Effector memory CD8-positive, alpha-beta T cell (primary cell): ENCODE measurements around the gene HSPA4L.

ENCODE experiments used
- ATAC-seq: fragments of 150-1000 bp; cut with Tn5 transposase; replicated peaks from 2 replicates; pipeline ENCODE4 v1.10.0; 2021; ENCODE audit warnings: mild to moderate bottlenecking, moderate library complexity
- DNase-seq, 3 experiments: peaks; one replicate each; pipeline ENCODE4 v3.0.0; 2021
- H3K27ac Mint-ChIP-seq, 2 donors: one replicate each; pipeline ENCODE4 v1.8.0; 2022; ENCODE audit warnings: mild to moderate bottlenecking in 2 of 2, mixed read lengths in 2 of 2, moderate library complexity in 2 of 2
- H3K27me3 Mint-ChIP-seq, 2 donors: one replicate each; pipeline ENCODE4 v1.8.0; 2022; ENCODE audit warnings: mixed read lengths in 2 of 2
- H3K36me3 Mint-ChIP-seq: one replicate; pipeline ENCODE4 v1.8.0; 2022; ENCODE audit warnings: mild to moderate bottlenecking, moderate library complexity, mixed read lengths; ENCODE audit not compliant: insufficient read depth
- H3K4me1 Mint-ChIP-seq, 2 donors: one replicate each; pipeline ENCODE4 v1.8.0; 2022; ENCODE audit warnings: low read depth in 2 of 2, mixed read lengths in 2 of 2
- H3K4me3 Mint-ChIP-seq, 2 donors: one replicate each; pipeline ENCODE4 v1.8.0; 2022; ENCODE audit warnings: mild to moderate bottlenecking in 2 of 2, mixed read lengths in 2 of 2, moderate library complexity in 2 of 2
- H3K9me3 Mint-ChIP-seq, 2 donors: one replicate each; pipeline ENCODE4 v1.8.0; 2022; ENCODE audit warnings: mixed read lengths in 2 of 2

HSPA4L gene

DNA sequence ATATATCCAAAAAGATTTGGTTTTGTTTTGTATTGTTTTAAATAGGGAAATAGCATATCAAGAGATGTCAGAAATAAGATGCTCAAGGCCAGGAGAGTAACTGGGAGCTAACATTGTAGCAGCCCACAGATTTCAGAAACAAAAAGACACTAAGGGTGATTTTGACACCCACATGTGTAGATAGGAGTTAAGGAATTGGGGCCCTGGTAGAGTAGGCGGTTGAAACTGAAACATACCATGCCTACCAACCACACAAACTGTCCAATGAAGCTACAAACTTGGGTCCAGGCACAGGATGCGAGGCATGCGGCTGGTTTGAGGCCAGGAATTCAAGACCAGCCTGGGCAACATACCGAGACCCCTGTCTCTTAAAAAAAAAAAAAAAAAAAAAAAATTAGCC lies 6.3 kb upstream of the HSPA4L start:
- no peak overlapping the region for H3K4me3 Mint-ChIP-seq
- peaks cover 55 to 61% of the 10 kb centered on the region in 2 donors for H3K27me3 Mint-ChIP-seq
- ATAC-seq, result no peak

DNA sequence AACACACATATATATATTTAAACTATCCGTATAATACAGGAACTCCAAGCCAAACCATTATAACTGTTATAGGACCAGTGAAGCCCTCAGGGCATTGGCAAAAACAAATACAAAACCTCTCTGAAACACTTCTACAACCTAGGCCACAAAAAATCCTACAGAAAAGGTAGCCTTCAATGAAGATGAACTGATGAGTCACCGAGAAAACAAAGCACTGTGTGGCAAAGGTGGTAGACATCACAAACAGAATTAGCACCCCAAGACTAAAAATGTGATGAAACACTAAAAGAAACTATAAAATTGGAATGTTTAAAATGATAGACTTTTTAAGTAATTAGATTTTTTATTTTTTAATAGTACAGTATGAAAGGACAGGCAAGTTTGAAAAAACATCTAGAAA lies 5.5 kb upstream of the HSPA4L start:
- no peak for ATAC-seq
- Mint-ChIP-seq H3K27me3 (peaks cover 55 to 66% of the 10 kb centered on the region in 2 donors), H3K27ac (no peak overlapping the region)

More for the DNA sequence above, 6.3 kb upstream of the HSPA4L start:
- DNase-seq, result no peak
- Mint-ChIP-seq H3K36me3 (peaks cover 3% of the 10 kb centered on the region), H3K9me3 (no peaks in the 10 kb centered on the region), H3K27ac (no peak overlapping the region), H3K4me1 (peaks cover 0 to under 1% of the 10 kb centered on the region in 2 donors)

DNA sequence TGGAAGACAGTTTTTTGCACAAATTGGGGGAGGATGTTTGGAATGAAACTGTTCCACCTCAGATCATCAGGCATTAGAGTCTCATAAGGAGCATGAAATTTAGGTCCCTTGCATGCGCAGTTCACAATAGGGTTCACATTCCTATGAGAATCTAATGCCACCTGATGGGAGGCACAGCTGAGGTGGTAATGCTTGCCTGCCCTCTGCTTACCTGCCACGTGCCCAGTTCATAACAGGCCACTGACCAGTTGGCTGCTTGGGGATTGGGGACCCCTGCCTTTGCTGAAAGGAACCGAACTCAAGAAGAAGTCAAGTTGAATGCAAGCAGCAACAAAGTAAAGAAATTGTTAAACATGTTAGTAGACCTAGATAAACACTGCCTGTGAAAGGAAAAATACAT lies 4.6 kb upstream of the HSPA4L start:
- DNase-seq, result no peak
- peaks cover 3% of the 10 kb centered on the region for H3K36me3 Mint-ChIP-seq
- H3K27me3 Mint-ChIP-seq, result peaks cover 56 to 69% of the 10 kb centered on the region in 2 donors
- peaks cover 0 to 1% of the 10 kb centered on the region in 2 donors for H3K9me3 Mint-ChIP-seq
- no peak for ATAC-seq
- peaks cover 7 to 9% of the 10 kb centered on the region in 2 donors for H3K4me1 Mint-ChIP-seq
- no peak overlapping the region for H3K4me3 Mint-ChIP-seq
- H3K27ac Mint-ChIP-seq, result no peak overlapping the region

More for the DNA sequence above, 5.5 kb upstream of the HSPA4L start:
- DNase-seq, result no peak
- peaks cover 5 to 6% of the 10 kb centered on the region in 2 donors for H3K4me1 Mint-ChIP-seq
- peaks cover 0 to 1% of the 10 kb centered on the region in 2 donors for H3K9me3 Mint-ChIP-seq
- H3K36me3 Mint-ChIP-seq, result peaks cover 3% of the 10 kb centered on the region
- H3K4me3 Mint-ChIP-seq, result no peak overlapping the region

DNA sequence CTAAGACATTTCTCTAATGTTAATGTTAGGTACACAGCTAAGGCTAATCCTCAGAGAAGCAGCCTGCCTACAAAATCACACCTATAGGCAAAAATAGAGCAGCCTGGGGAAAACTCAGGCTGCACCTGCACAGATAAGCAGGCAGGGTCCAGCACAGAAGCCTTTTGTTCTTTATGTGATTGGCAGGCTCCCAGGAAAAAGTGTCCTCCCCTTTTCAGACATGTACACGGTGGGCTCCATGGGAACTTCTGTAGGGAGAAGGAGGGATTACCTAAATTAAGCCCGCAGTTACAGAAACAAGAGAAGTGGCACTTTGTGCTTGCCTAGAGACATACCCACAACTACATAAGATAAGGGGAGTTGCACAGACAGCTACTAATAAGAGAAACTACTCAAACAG lies 4.0 kb upstream of the HSPA4L start:
- H3K4me1 Mint-ChIP-seq, result peaks cover 13 to 15% of the 10 kb centered on the region in 2 donors
- ATAC-seq, result no peak
- no peak overlapping the region for H3K27ac Mint-ChIP-seq
- peaks cover 62 to 71% of the 10 kb centered on the region in 2 donors for H3K27me3 Mint-ChIP-seq
- peaks cover 0 to 1% of the 10 kb centered on the region in 2 donors for H3K9me3 Mint-ChIP-seq
- no peak overlapping the region for H3K4me3 Mint-ChIP-seq
- DNase-seq, result no peak
- peaks cover 3% of the 10 kb centered on the region for H3K36me3 Mint-ChIP-seq

DNA sequence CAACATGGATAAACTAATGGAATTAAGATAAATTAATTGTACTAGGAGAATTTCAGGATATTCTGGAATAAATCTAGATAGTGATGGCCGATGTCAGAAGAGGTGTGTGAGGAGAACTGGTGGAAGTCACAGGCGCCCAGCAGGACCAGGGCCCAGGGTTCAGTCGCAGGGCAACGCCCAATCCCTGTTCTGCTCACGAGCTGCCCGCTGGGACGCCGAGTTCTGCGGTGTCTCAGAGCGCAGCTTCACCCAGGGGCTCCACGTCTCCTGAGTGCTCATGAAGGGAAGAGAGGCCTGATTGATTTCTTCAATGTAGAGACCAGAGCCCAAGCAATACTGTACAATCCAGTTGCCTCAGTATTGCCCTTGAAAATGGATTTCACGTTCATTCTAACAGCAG lies 1.5 kb upstream of the HSPA4L start:
- Mint-ChIP-seq H3K27me3 (peaks cover 65 to 74% of the 10 kb centered on the region in 2 donors), H3K4me1 (peaks cover 15 to 20% of the 10 kb centered on the region in 2 donors), H3K4me3 (peak overlapping the region; percentile 63 to 85), H3K36me3 (no peaks in the 10 kb centered on the region), H3K9me3 (peaks cover 0 to 1% of the 10 kb centered on the region in 2 donors), H3K27ac (no peak overlapping the region)
- no peak for DNase-seq
- no peak for ATAC-seq

DNA sequence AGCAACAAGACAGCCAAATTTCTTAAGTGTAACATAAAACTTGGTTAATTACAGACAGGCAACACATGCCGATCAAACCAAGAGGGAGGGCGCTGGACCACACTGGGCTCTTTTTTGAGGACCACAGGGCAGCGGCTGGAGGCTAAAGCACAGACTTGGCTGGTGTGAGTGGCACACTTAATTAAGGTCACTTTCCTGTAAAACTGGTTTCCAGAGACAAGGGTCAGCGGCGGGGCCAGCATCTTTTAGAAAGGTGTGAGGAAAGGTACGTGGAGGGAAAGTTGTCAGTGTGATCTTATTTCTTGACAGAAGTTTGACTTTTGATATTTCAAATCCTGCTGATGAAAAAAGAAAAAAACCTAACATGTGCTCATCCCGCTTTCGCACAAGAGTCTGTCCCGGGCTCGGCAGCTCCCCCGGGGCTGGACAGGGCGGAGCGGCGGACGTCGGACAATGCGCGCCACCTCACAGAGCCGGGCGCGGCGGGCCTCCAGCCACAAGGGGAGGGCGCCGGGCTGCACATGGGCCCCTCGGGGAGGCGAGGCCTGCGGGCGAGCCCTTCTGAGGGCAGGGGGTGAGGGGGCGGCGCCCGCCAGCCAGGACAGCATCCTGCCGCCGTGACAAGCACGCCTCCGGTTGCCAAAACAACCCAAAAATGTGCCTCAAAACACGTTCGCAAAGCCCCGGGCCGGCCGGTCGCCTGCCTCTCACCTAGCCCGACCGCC lies 660 bp upstream of the HSPA4L start:
- H3K36me3 Mint-ChIP-seq, result no peaks in the 10 kb centered on the region
- no peak overlapping the region for H3K27ac Mint-ChIP-seq
- peak overlapping the region; percentile 63 to 85 for H3K4me3 Mint-ChIP-seq
- H3K9me3 Mint-ChIP-seq, result peaks cover 0 to 1% of the 10 kb centered on the region in 2 donors
- no peak for DNase-seq
- peaks cover 62 to 74% of the 10 kb centered on the region in 2 donors for H3K27me3 Mint-ChIP-seq
- peak; percentile 32 for ATAC-seq
- H3K4me1 Mint-ChIP-seq, result peaks cover 15 to 20% of the 10 kb centered on the region in 2 donors

DNA sequence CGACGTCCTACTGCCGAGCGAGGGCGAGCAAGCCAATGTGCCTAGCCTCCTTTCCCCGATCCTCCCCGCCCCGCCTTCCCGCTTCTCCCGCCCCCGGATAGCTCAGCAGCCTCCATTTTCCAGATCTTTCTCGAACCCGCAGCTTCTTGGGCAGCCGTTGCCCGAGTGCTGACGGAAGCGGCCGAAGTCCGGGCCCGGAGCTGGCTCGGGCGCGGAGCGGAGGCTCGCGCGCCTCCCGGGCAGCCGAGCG lies 172 bp upstream of the HSPA4L start:
- peak overlapping the region; percentile 85 to 86 for H3K4me3 Mint-ChIP-seq
- H3K27me3 Mint-ChIP-seq, result peaks cover 62 to 72% of the 10 kb centered on the region in 2 donors
- DNase-seq (no peak), ATAC-seq (no peak)
- H3K27ac Mint-ChIP-seq, result no peak overlapping the region
- H3K36me3 Mint-ChIP-seq, result no peaks in the 10 kb centered on the region
- peaks cover 0 to 1% of the 10 kb centered on the region in 2 donors for H3K9me3 Mint-ChIP-seq
- peaks cover 15 to 20% of the 10 kb centered on the region in 2 donors for H3K4me1 Mint-ChIP-seq

DNA sequence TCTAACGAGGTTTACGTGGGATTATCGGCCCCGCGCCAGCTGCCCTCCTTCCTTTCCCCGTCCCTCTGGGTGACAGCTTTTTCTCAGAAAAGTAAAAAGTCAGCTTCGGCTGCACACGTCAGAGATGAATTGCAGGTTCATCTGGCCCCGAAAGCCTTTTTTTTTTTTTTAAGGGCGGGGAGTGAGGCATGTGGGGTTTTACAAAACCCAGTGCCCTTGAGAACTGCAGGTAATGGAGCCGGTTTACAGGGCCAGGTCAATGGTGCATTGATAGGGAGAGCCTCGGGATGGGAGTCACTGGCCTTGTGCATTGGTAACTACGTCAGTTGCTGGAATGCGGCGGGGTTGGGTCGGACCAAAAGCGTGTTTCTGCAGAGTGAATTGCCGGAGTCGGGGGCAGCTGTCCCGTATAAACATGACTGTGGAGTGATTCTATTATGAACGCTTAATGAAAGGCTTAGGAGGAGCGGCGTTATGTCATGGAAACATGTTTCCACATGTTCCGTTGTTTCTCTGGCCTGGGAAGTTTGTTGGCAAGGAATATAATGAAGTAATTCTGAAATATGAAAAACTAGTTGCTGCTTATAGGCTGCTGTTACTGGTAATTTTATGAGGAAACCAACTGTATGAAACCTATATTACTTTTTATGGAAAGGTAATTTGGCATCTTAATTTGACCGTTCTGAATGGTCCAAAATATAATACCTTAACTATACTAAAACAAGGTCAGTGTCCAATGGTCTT lies 1.1 kb downstream of the HSPA4L start:
- ATAC-seq (peak; percentile 25), DNase-seq (no peak)
- Mint-ChIP-seq H3K27me3 (peaks cover 50 to 60% of the 10 kb centered on the region in 2 donors), H3K36me3 (no peaks in the 10 kb centered on the region), H3K9me3 (peaks cover 0 to 1% of the 10 kb centered on the region in 2 donors), H3K27ac (peak overlapping the region; percentile 59 to 70), H3K4me1 (peaks cover 15 to 20% of the 10 kb centered on the region in 2 donors), H3K4me3 (peak overlapping the region; percentile 85 to 86)

DNA sequence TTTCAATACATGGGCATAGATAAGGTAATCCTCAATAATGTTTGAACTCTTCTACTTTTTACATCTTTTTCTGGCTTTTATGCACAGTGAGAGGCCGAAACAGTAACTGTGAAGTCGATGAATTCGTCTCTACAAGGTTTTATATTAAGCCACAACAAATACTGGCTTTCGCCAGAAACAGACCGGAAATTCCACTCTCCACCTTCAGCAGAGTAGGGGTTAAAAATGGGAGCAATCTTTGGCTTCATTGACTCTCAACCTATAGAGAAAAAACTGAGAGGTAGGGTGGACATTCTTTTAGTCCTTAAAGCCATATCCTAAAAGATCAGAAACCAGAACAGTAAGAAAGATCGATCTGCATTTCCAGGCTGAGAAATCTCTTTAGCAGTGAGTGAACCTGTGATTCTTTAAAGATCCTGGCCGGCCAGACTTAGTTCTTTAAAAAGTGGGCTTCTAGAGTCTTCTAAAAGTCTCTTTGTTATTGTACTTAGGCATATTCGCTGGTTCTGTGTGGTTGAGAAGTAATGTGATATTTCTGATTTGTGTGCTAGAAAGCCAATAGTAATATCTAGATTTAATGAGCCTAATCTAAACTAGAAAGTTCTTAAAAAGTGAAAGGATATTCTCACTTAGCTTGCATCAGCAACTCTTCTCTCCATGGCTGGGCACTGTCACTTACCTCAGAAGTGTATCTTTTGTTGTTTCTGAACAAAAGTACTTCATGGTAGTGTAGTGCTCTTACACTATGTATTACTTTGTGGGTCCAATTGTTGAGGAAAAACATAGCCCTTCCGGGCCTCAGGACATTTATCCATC lies 2.0 kb downstream of the HSPA4L start:
- Mint-ChIP-seq H3K27me3 (peaks cover 50 to 60% of the 10 kb centered on the region in 2 donors), H3K4me3 (no peak overlapping the region), H3K36me3 (no peaks in the 10 kb centered on the region), H3K27ac (no peak overlapping the region), H3K4me1 (peaks cover 15 to 20% of the 10 kb centered on the region in 2 donors), H3K9me3 (peaks cover 0 to 1% of the 10 kb centered on the region in 2 donors)
- no peak for ATAC-seq
- DNase-seq, result no peak

DNA sequence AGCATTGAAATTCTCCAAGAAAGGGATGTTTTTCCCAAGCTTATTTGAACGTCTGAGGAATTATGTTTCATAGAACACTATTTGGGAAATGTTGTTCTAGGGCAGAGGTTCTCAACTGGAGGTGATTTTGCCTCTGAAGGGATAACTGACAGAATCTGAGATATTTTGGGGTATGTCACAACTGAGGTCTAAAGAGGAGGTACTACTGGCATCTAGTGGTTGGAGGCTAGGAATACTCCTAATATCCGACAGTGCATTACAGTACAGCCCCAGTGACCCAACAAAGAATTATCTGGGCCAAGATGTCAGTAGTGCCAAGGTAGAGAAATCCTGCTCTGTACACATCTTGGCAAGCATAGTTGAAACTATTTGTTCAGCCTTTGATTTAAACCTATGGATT lies 6.4 kb downstream of the HSPA4L start:
- H3K27me3 Mint-ChIP-seq, result peaks cover 22 to 37% of the 10 kb centered on the region in 2 donors
- no peak for ATAC-seq
- peaks cover 0 to under 1% of the 10 kb centered on the region in 2 donors for H3K4me1 Mint-ChIP-seq
- H3K4me3 Mint-ChIP-seq, result no peak overlapping the region
- DNase-seq, result no peak
- no peaks in the 10 kb centered on the region for H3K9me3 Mint-ChIP-seq
- H3K27ac Mint-ChIP-seq, result no peak overlapping the region
- H3K36me3 Mint-ChIP-seq, result no peaks in the 10 kb centered on the region

DNA sequence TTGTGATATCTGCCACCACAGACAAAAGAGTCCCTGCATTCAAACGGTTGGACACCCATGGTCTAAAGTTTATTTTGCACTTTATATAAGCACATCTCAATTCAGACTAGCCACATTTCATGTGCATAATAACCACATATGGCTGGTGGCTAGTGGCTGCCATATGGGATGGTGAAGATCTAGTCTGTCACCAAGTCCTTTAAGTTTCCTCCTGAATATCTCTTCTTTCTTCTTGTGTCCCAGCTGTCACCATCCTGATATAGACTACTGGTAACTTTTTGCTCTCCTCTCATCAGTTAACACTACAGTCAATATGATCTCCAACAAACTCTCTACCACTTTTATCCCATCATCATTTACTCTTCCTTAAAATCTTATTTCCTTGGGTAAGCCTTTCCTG lies 9.3 kb downstream of the HSPA4L start:
- H3K4me3 Mint-ChIP-seq, result no peak overlapping the region
- no peak overlapping the region for H3K27ac Mint-ChIP-seq
- DNase-seq (no peak), ATAC-seq (no peak)
- no peaks in the 10 kb centered on the region for H3K36me3 Mint-ChIP-seq
- peaks cover 32 to 35% of the 10 kb centered on the region in 2 donors for H3K27me3 Mint-ChIP-seq
- H3K9me3 Mint-ChIP-seq, result no peaks in the 10 kb centered on the region
- H3K4me1 Mint-ChIP-seq, result no peaks in the 10 kb centered on the region

DNA sequence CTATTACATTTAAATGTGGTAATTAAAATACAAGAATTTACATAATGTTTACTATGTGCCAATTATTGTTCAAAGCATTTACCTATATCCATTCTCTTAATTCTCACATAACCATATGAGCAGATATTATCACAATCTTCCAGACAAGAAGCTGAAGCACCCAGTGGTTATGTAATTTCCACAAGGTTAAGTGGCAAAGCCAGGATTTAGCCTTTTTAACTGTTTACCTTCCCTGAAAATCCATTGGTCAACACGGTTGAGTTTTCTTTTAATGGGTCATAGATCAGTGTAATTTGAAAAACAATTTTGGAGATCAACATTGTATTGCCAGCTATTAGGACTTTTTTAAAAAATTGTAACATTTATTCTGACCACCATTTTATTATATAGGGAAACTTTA lies 11.4 kb downstream of the HSPA4L start:
- no peak overlapping the region for H3K4me3 Mint-ChIP-seq
- no peak for ATAC-seq
- DNase-seq, result no peak
- H3K27me3 Mint-ChIP-seq, result peaks cover 28 to 32% of the 10 kb centered on the region in 2 donors
- peaks cover 2% of the 10 kb centered on the region for H3K36me3 Mint-ChIP-seq
- no peaks in the 10 kb centered on the region for H3K9me3 Mint-ChIP-seq
- no peaks in the 10 kb centered on the region for H3K4me1 Mint-ChIP-seq
- no peak overlapping the region for H3K27ac Mint-ChIP-seq

DNA sequence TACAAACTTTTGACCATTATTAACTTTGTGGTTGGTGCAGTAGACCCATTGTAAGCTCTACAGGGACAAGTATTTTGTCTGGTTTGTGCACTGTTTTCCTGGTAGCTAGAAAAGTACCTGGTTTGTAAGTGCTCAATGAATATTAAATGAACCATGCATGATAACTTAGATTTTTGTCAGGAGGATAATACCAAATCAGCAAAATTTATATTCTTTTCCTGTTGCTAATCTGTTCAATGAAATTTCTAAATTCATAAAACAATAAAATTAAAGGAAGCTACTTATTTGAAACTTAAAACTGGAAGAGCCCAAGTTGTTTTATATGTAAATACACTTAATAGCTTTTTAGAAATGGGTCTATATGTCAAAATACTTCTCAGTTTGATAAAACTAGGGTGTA lies 17.6 kb downstream of the HSPA4L start:
- H3K9me3 Mint-ChIP-seq, result no peaks in the 10 kb centered on the region
- peaks cover 31% of the 10 kb centered on the region in 2 donors for H3K27me3 Mint-ChIP-seq
- no peak for ATAC-seq
- H3K36me3 Mint-ChIP-seq, result peaks cover 2% of the 10 kb centered on the region
- no peak for DNase-seq
- no peak overlapping the region for H3K27ac Mint-ChIP-seq
- H3K4me1 Mint-ChIP-seq, result no peaks in the 10 kb centered on the region
- H3K4me3 Mint-ChIP-seq, result no peak overlapping the region
